Gastroesophageal sphincter (tissue), 4 donors: ENCODE measurements around the gene FAM47E. TPM values are rescaled to one million over a fixed set of nuclear protein-coding genes. Genes with fewer than 3 reads are reported as not detected.

Experiments used
- ATAC-seq: fragments of 150-250 bp; one replicate; pipeline ENCODE4 v1.9.1; 2016; ENCODE audit warnings: mild to moderate bottlenecking, moderate library complexity
- H3K27ac ChIP-seq, 4 donors: fragments of 200-600 bp; sonication (generic) in 3 of 4; 1 replicate in 3 of 4; 2 replicates in 1 of 4; pipeline ENCODE4 v1.5.1; 2016 to 2019
- H3K27me3 ChIP-seq: fragments of 200-600 bp; sonication (generic); one replicate; pipeline ENCODE4 v1.5.1; 2019
- H3K36me3 ChIP-seq, 2 donors: fragments of 200-600 bp; sonication (generic); one replicate each; pipeline ENCODE4 v1.5.1; 2019; ENCODE audit warnings: control low read depth in 1 of 2
- H3K4me1 ChIP-seq, 3 donors: fragments of 200-600 bp; sonication (generic); 1 replicate in 2 of 3; 2 replicates in 1 of 3; pipeline ENCODE4 v1.5.1; 2016 to 2019; ENCODE audit warnings: control low read depth in 2 of 3
- H3K4me3 ChIP-seq, 2 donors: fragments of 200-600 bp; sonication (generic); one replicate each; pipeline ENCODE4 v1.5.1; 2019; ENCODE audit warnings: mild to moderate bottlenecking in 1 of 2, moderate library complexity in 1 of 2
- H3K9me3 ChIP-seq, 3 donors: fragments of 200-600 bp; sonication (generic); one replicate each; pipeline ENCODE4 v1.5.1; 2017 to 2019; ENCODE audit warnings: control low read depth in 2 of 3
- CTCF ChIP-seq, 4 experiments: fragments of 200-600 bp in 2 of 4; fragments of 450-650 bp in 2 of 4; sonication (generic) in 1 of 4; IDR thresholded peaks; one replicate each; pipeline ENCODE4 v1.5.1; 2017 to 2019; ENCODE audit warnings: antibody characterized with exemption in 4 of 4, mild to moderate bottlenecking in 2 of 4, moderate library complexity in 2 of 4
- EP300 ChIP-seq: sonication (generic); formaldehyde crosslinking; IDR thresholded peaks from one replicate; pipeline ENCODE4 v1.6.1; 2017; ENCODE audit warnings: antibody characterized with exemption, mild to moderate bottlenecking
- POLR2A ChIP-seq, 2 donors: fragments of 450-650 bp; IDR thresholded peaks; one replicate each; pipeline ENCODE4 v1.6.1; 2017; ENCODE audit warnings: antibody characterized with exemption in 2 of 2, mild to moderate bottlenecking in 2 of 2, moderate library complexity in 1 of 2
- POLR2AphosphoS5 ChIP-seq: sonication (generic); formaldehyde crosslinking; IDR thresholded peaks from one replicate; pipeline ENCODE4 v1.6.1; 2017; ENCODE audit warnings: antibody characterized with exemption
- WGBS, 2 donors: methylation state at CpG; one replicate each; pipeline ENCODE4 v1.1.5; 2018; ENCODE audit warnings: low coverage in 1 of 2; 5-methylcytosine and 5-hydroxymethylcytosine counted together
- total RNA-seq, 4 donors: library from RNA; depleted of rRNA; stranded (reverse); fragments of >200 nt; gene quantifications; one replicate each; pipeline ENCODE4 v1.1.0, GENCODE V29; 2016

Gene FAM47E
- total RNA-seq, 4 donors from 2014 or later, result 1.1 to 6.2 (median 4.0) TPM

- Histone ChIP-seq H3K27me3 (no peaks in the 10 kb centered on the region), H3K4me1 (no peaks in the 10 kb centered on the region), H3K27ac (no peak overlapping the region), H3K4me3 (no peak overlapping the region), H3K9me3 (no peaks in the 10 kb centered on the region), H3K36me3 (peaks cover 0 to 8% of the 10 kb centered on the region in 2 donors)
- no peak for TF ChIP-seq POLR2A (IDR thresholded peaks at IDR 0.05)
- 50 to 82% methylated on average over 1 of the region's 1 CpG for WGBS, 2 donors
- ATAC-seq, result no peak
Observed at GRCh38 chr4:76260571-76260970, 9.1 kb downstream of the FAM47E start.

GRCh38 chr4:76265631-76266218 is 14.2 kb downstream of the FAM47E start:
- no peak for TF ChIP-seq POLR2AphosphoS5
- TF ChIP-seq CTCF (IDR thresholded peaks at IDR 0.05), result no peak
- TF ChIP-seq EP300, result no peak
- no peak for TF ChIP-seq POLR2A (IDR thresholded peaks at IDR 0.05)
- WGBS, 2 donors, result 75 to 92% methylated on average over 6 of the region's 6 CpGs
- H3K9me3 ChIP-seq, result no peaks in the 10 kb centered on the region
- H3K36me3 ChIP-seq, result peaks cover 0 to 11% of the 10 kb centered on the region in 2 donors
- no peak overlapping the region for H3K4me3 ChIP-seq
- H3K27ac ChIP-seq, result no peak overlapping the region
- no peaks in the 10 kb centered on the region for H3K4me1 ChIP-seq
- H3K27me3 ChIP-seq, result no peaks in the 10 kb centered on the region
- no peak for ATAC-seq

DNA sequence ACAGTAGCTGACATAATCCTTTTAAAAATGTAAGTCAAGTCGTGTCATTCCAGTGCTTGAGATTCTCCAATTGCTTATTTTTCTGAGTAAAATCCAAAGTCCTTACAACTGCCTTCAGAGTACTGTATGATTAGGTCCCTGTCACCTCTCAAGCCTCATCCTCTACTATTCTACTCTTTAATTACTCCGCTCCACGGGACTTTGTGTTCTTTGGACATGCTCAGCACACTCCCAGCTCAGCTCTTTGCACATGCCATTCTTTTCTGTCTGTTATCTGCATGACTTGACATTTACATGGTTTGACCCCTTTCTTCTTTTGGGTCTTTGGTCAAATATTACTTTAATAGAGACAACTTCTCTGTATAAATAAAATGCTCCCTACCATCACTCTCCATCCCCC is 15.1 kb downstream of the FAM47E start:
- no peak for TF ChIP-seq POLR2A (IDR thresholded peaks at IDR 0.05)
- no peak for TF ChIP-seq EP300
- no peak for TF ChIP-seq POLR2AphosphoS5
- TF ChIP-seq CTCF (IDR thresholded peaks at IDR 0.05), result no peak
- Histone ChIP-seq H3K4me3 (no peak overlapping the region), H3K9me3 (no peaks in the 10 kb centered on the region), H3K27ac (no peak overlapping the region), H3K4me1 (no peaks in the 10 kb centered on the region), H3K27me3 (no peaks in the 10 kb centered on the region), H3K36me3 (peaks cover 0 to 15% of the 10 kb centered on the region in 2 donors)
- WGBS, 2 donors, result 71 to 81% methylated on average over 3 of the region's 3 CpGs
- ATAC-seq, result no peak

DNA sequence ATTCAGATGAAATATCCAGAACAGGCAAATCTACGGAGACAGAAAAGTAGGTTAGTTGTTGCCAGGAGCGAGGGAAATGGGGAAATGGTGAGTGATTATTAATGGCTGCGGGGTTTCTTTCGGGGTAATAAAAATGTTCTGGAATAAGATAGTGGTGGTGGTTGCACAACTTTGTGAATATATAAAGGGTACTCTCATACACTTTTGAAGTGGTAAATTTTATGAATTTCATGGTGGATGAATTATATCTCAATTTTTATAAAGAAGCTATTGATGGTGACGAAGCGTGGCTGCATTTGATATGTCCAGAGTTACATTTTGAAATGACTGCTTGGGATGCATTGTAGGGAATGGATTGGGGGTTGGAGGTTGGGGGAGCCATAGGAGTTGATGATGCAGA is 16.3 kb downstream of the FAM47E start:
- Histone ChIP-seq H3K4me3 (no peak overlapping the region), H3K27me3 (no peaks in the 10 kb centered on the region), H3K4me1 (no peaks in the 10 kb centered on the region), H3K36me3 (peaks cover 0 to 15% of the 10 kb centered on the region in 2 donors), H3K27ac (no peak overlapping the region), H3K9me3 (no peaks in the 10 kb centered on the region)
- 88 to 97% methylated on average over 6 of the region's 6 CpGs for WGBS, 2 donors
- no peak for TF ChIP-seq EP300
- no peak for TF ChIP-seq POLR2AphosphoS5
- no peak for TF ChIP-seq POLR2A (IDR thresholded peaks at IDR 0.05)
- TF ChIP-seq CTCF (IDR thresholded peaks at IDR 0.05), result no peak
- no peak for ATAC-seq

- TF ChIP-seq POLR2A (IDR thresholded peaks at IDR 0.05), result no peak
- TF ChIP-seq EP300, result no peak
- no peak for TF ChIP-seq POLR2AphosphoS5
- TF ChIP-seq CTCF (IDR thresholded peaks at IDR 0.05), result no peak
- no peak for ATAC-seq
- no peak overlapping the region for H3K4me3 ChIP-seq
Observed at GRCh38 chr4:76270244-76271175, 19.0 kb downstream of the FAM47E start.

More at GRCh38 chr4:76270244-76271175, 19.0 kb downstream of the FAM47E start:
- Histone ChIP-seq H3K36me3 (peaks cover 0 to 7% of the 10 kb centered on the region in 2 donors), H3K27ac (no peak overlapping the region), H3K9me3 (no peaks in the 10 kb centered on the region), H3K4me1 (no peaks in the 10 kb centered on the region), H3K27me3 (no peaks in the 10 kb centered on the region)
- 77 to 87% methylated on average over 9 to 10 of the region's 11 CpGs for WGBS, 2 donors
